HepG2 (cell line): ENCODE measurements around the gene SEC23IP. TPM values are rescaled to one million over a fixed set of nuclear protein-coding genes. Genes with fewer than 3 reads are reported as not detected.

ENCODE experiments used
- BATF2 ChIP-seq: sonication (generic); formaldehyde crosslinking; IDR thresholded peaks from 2 replicates; pipeline ENCODE4 v1.8.0; 2022; ENCODE audit warnings: mild to moderate bottlenecking, missing genetic modification reagents, moderate library complexity
- CEBPG ChIP-seq: IDR thresholded peaks from 2 replicates; pipeline ENCODE4 v1.6.1; 2016
- FOXP4 ChIP-seq: sonication (generic); formaldehyde crosslinking; IDR thresholded peaks from 2 replicates; pipeline ENCODE4 v1.4.0; 2020; ENCODE audit warnings: missing genetic modification reagents
- GTF2F1 ChIP-seq: fragments of 150-350 bp; IDR thresholded peaks from 2 replicates; pipeline ENCODE4 v1.6.1; 2014; ENCODE audit warnings: low read length
- HNRNPL ChIP-seq: fragments of 200-400 bp; formaldehyde crosslinking; IDR thresholded peaks from 2 replicates; pipeline ENCODE4 v1.6.1; 2017; ENCODE audit warnings: mild to moderate bottlenecking, low read depth, low read length
- JARID2 ChIP-seq: sonication (generic); formaldehyde crosslinking; IDR thresholded peaks from 2 replicates; pipeline ENCODE4 v1.8.1; 2023; ENCODE audit warnings: missing genetic modification reagents, inconsistent platforms; ENCODE audit not compliant: insufficient replicate concordance
- MED8 ChIP-seq: sonication (generic); formaldehyde crosslinking; IDR thresholded peaks from 2 replicates; pipeline ENCODE4 v1.8.1; 2023; ENCODE audit warnings: mild to moderate bottlenecking, missing genetic modification reagents; ENCODE audit not compliant: insufficient replicate concordance
- PBX2 ChIP-seq: IDR thresholded peaks from 2 replicates; pipeline ENCODE4 v1.6.1; 2016; ENCODE audit warnings: control low read depth
- SMAD3 ChIP-seq: sonication (generic); formaldehyde crosslinking; IDR thresholded peaks from 2 replicates; pipeline ENCODE4 v1.4.0; 2020; ENCODE audit warnings: missing genetic modification reagents
- TAF1 ChIP-seq: sonication (generic); formaldehyde crosslinking; IDR thresholded peaks from 2 replicates; pipeline ENCODE4 v1.4.0; 2020; ENCODE audit warnings: missing genetic modification reagents
- TRIM24 ChIP-seq: sonication (generic); formaldehyde crosslinking; IDR thresholded peaks from 2 replicates; pipeline ENCODE4 v1.8.0; 2022; ENCODE audit warnings: mild to moderate bottlenecking, missing genetic modification reagents
- ZBTB2 ChIP-seq: sonication (generic); formaldehyde crosslinking; IDR thresholded peaks from 2 replicates; pipeline ENCODE4 v1.8.0; 2022; ENCODE audit warnings: low read depth, missing genetic modification reagents
- ZKSCAN8 ChIP-seq: IDR thresholded peaks from 2 replicates; pipeline ENCODE4 v1.6.1; 2016; ENCODE audit warnings: borderline replicate concordance, missing genetic modification reagents, missing compliant biosample characterization
- ZNF234 ChIP-seq: sonication (generic); formaldehyde crosslinking; conservative IDR thresholded peaks from 2 replicates; pipeline ENCODE4 v1.5.1; 2020; ENCODE audit warnings: mild to moderate bottlenecking, missing genetic modification reagents
- ZNF343 ChIP-seq: sonication (generic); formaldehyde crosslinking; IDR thresholded peaks from 2 replicates; pipeline ENCODE4 v1.4.0; 2020; ENCODE audit warnings: mild to moderate bottlenecking, missing genetic modification reagents
- ZNF431 ChIP-seq: sonication (generic); formaldehyde crosslinking; IDR thresholded peaks from 2 replicates; pipeline ENCODE4 v1.9.0; 2022; ENCODE audit warnings: missing genetic modification reagents, low read depth, mild to moderate bottlenecking, borderline replicate concordance
- ZNF460 ChIP-seq: sonication (generic); formaldehyde crosslinking; IDR thresholded peaks from 2 replicates; pipeline ENCODE4 v1.5.1; 2020; ENCODE audit warnings: missing genetic modification reagents, mild to moderate bottlenecking, borderline replicate concordance
- ZNF550 ChIP-seq: sonication (generic); formaldehyde crosslinking; IDR thresholded peaks from 2 replicates; pipeline ENCODE4 v1.4.0; 2020; ENCODE audit warnings: mild to moderate bottlenecking, missing genetic modification reagents, borderline replicate concordance
- ZNF562 ChIP-seq: sonication (generic); formaldehyde crosslinking; IDR thresholded peaks from 2 replicates; pipeline ENCODE4 v1.8.0; 2022; ENCODE audit warnings: missing genetic modification reagents, borderline replicate concordance
- ZNF574 ChIP-seq: sonication (generic); formaldehyde crosslinking; IDR thresholded peaks from 2 replicates; pipeline ENCODE4 v1.4.0; 2020; ENCODE audit warnings: missing genetic modification reagents
- ZNF709 ChIP-seq: sonication (generic); formaldehyde crosslinking; IDR thresholded peaks from 2 replicates; pipeline ENCODE4 v1.5.0; 2020; ENCODE audit warnings: mild to moderate bottlenecking, missing genetic modification reagents
- ZNF792 ChIP-seq: IDR thresholded peaks from 2 replicates; pipeline ENCODE4 v1.6.1; 2016
- polyA plus RNA-seq, 8 experiments: library from polyadenylated mRNA; depleted of rRNA in 3 of 8; stranded (reverse) in 7 of 8; unstranded in 1 of 8; fragments of >200 nt; fragmentation: Illumina TruSeq in 4 of 8; extraction: Trizol in 4 of 8; gene quantifications; 2 replicates each; pipeline versions ENCODE4 v1.2.1 to v1.2.3, GENCODE V29; 2011 to 2016; ENCODE audit warnings: low read depth in 4 of 8, missing spikeins in 1 of 8, mixed read lengths in 1 of 8; ENCODE audit not compliant: insufficient read depth in 1 of 8
- total RNA-seq, 5 experiments: library from RNA; depleted of rRNA; stranded (reverse); fragments of >200 nt; fragmentation: Illumina TruSeq; extraction: Trizol; gene quantifications; 2 replicates each; pipeline ENCODE4 v1.2.3, GENCODE V29; 2016; ENCODE audit warnings: low read depth in 1 of 5

SEC23IP gene
- total and polyA plus RNA-seq, 2 of the 13 experiments (the other 11 are each of a cell fraction or from before 2014, with no cell fraction given): 32.3 to 57.7 TPM

- TF ChIP-seq ZNF574 (CRISPR knock-in tag): peak; percentile 96
- TF ChIP-seq ZNF550 (CRISPR knock-in tag): 0 out of 2 replicates have a peak, but pooled peaks have one; percentile 28
- TF ChIP-seq GTF2F1: peak; percentile 48; the same call in 1 of the 2 replicates
- TF ChIP-seq TAF1: peak; percentile 91
- peak; percentile 89 for TF ChIP-seq ZBTB2 (CRISPR knock-in tag)
- TF ChIP-seq TRIM24 (CRISPR knock-in tag): no peak
- peak; percentile 93 for TF ChIP-seq ZNF431 (CRISPR knock-in tag)
- peak; percentile 70; the same call in 1 of the 2 replicates for TF ChIP-seq HNRNPL
- TF ChIP-seq JARID2 (CRISPR knock-in tag): peak; percentile 90
- no peak for TF ChIP-seq BATF2 (CRISPR knock-in tag)
- TF ChIP-seq ZNF343 (CRISPR knock-in tag): peak; percentile 93
- peak; percentile 34; the same call in 1 of the 2 replicates for TF ChIP-seq ZNF460 (CRISPR knock-in tag)
- TF ChIP-seq ZNF234 (CRISPR knock-in tag): no peak
- 0 out of 2 replicates have a peak, but pooled peaks have one; percentile 52 for TF ChIP-seq SMAD3
- peak; percentile 87; the same call in 1 of the 2 replicates for TF ChIP-seq ZKSCAN8 (CRISPR knock-in tag)
- TF ChIP-seq CEBPG (CRISPR knock-in tag): peak; percentile 58
- TF ChIP-seq MED8 (CRISPR knock-in tag): peak; percentile 64
- TF ChIP-seq ZNF562 (CRISPR knock-in tag): no peak
- peak; percentile 60; the same call in 1 of the 2 replicates for TF ChIP-seq ZNF709 (CRISPR knock-in tag)
- TF ChIP-seq PBX2 (CRISPR knock-in tag): no peak
- TF ChIP-seq FOXP4 (CRISPR knock-in tag): peak; percentile 68
- TF ChIP-seq ZNF792 (CRISPR knock-in tag): peak; percentile 91
Measured at GRCh38 chr10:119892188-119893065, at the start of gene SEC23IP (continued).
